Neural progenitor cell (in vitro differentiated cells): Measurements from ENCODE around the gene SSUH2. TPM values are rescaled to one million over a fixed set of nuclear protein-coding genes. Genes with fewer than 3 reads are reported as not detected.

Source experiments
- DNase-seq: peaks from one replicate; pipeline ENCODE4 v3.0.0-alpha.2; 2016; ENCODE audit warnings: low spot score
- H2AFZ ChIP-seq: fragments of 200-600 bp; sonication (generic); replicated peaks from 2 replicates; pipeline ENCODE4 v1.6.1; 2016; ENCODE audit warnings: antibody characterized with exemption
- H3F3A ChIP-seq: fragments of 200-600 bp; sonication (generic); 2 replicates; pipeline ENCODE4 v1.6.1; 2016; ENCODE audit warnings: antibody characterized with exemption, low read depth
- H3K27ac ChIP-seq: fragments of 200-600 bp; sonication (generic); 2 replicates; pipeline ENCODE4 v1.5.1; 2016; ENCODE audit warnings: mild to moderate bottlenecking
- H3K27me3 ChIP-seq: fragments of 200-600 bp; sonication (generic); 2 replicates; pipeline ENCODE4 v1.6.1; 2016; ENCODE audit warnings: mild to moderate bottlenecking, moderate library complexity
- H3K36me3 ChIP-seq: fragments of 200-600 bp; sonication (generic); 2 replicates; pipeline ENCODE4 v1.5.1; 2016
- H3K4me1 ChIP-seq: fragments of 200-600 bp; sonication (generic); 2 replicates; pipeline ENCODE4 v1.6.1; 2016; ENCODE audit warnings: mixed run types
- H3K4me2 ChIP-seq: fragments of 200-600 bp; sonication (generic); 2 replicates; pipeline ENCODE4 v1.6.1; 2016
- H3K4me3 ChIP-seq: fragments of 200-600 bp; sonication (generic); 2 replicates; pipeline ENCODE4 v1.5.1; 2016
- H3K79me2 ChIP-seq: fragments of 200-600 bp; sonication (generic); 2 replicates; pipeline ENCODE4 v1.6.1; 2016; ENCODE audit warnings: low read depth
- H3K9ac ChIP-seq: fragments of 200-600 bp; sonication (generic); 2 replicates; pipeline ENCODE4 v1.6.1; 2016
- H3K9me3 ChIP-seq: fragments of 200-600 bp; sonication (generic); 2 replicates; pipeline ENCODE4 v1.5.1; 2016; ENCODE audit warnings: low read depth
- H4K20me1 ChIP-seq: fragments of 200-600 bp; sonication (generic); 2 replicates; pipeline ENCODE4 v1.6.1; 2016; ENCODE audit warnings: low read depth
- H3K27ac Mint-ChIP-seq: 3 replicates; pipeline ENCODE4 v1.8.0; 2021; ENCODE audit warnings: mixed read lengths
- H3K27me3 Mint-ChIP-seq: 2 replicates; pipeline ENCODE4 v1.8.0; 2022; ENCODE audit warnings: low read depth, mild to moderate bottlenecking, inconsistent platforms, moderate library complexity, mixed read lengths; ENCODE audit not compliant: insufficient read depth
- H3K36me3 Mint-ChIP-seq: 3 replicates; pipeline ENCODE4 v1.8.0; 2021; ENCODE audit warnings: mixed read lengths
- H3K4me1 Mint-ChIP-seq: 3 replicates; pipeline ENCODE4 v1.8.0; 2021; ENCODE audit warnings: mixed read lengths
- H3K4me3 Mint-ChIP-seq: 3 replicates; pipeline ENCODE4 v1.8.0; 2021; ENCODE audit warnings: mild to moderate bottlenecking, moderate library complexity, mixed read lengths
- H3K9me3 Mint-ChIP-seq: 3 replicates; pipeline ENCODE4 v1.8.0; 2020; ENCODE audit warnings: mixed read lengths
- EZH2 ChIP-seq: fragments of 200-600 bp; sonication (generic); IDR thresholded peaks from 2 replicates; pipeline ENCODE4 v1.6.1; 2017; ENCODE audit warnings: antibody characterized with exemption, mild to moderate bottlenecking, moderate library complexity
- EZH2phosphoT487 ChIP-seq: fragments of 200-600 bp; sonication (generic); IDR thresholded peaks from 2 replicates; pipeline ENCODE4 v1.6.1; 2017; ENCODE audit warnings: antibody characterized with exemption
- total RNA-seq: library from RNA; depleted of rRNA; stranded (reverse); fragments of >200 nt; gene quantifications from 2 replicates; pipeline ENCODE4 v1.2.3, GENCODE V29; 2015; ENCODE audit warnings: low replicate concordance
- TF ChIP-seq, protein P1 (sequence below): fragments of 200-600 bp; sonication (generic); IDR thresholded peaks from 2 replicates; pipeline ENCODE4 v1.5.1; 2017; ENCODE audit warnings: antibody characterized with exemption, mild to moderate bottlenecking

Gene SSUH2
- total RNA-seq, 1 donor from 2014 or later = 0.37 TPM

DNA sequence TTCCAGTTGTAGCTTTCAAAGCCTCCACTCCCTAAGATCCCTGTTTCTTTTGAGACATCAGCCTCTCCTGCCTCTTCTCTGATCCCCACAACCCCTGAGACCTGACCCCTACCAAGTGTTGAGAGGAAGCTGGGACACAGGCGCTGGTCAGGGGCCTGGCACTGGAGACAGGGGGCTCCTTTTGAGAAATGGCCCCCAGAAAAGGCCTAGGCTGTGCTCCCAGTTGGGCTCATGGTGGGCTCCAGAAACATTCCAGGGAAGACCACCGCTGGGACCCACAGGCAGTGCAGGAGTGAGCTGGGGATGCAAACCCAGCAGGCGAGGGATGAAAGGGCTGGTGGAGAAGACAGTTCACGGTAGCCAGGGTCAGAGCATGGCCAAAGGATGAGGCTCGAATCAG is 16.6 kb downstream of the SSUH2 start:
- no peak overlapping the region for H3K4me2 ChIP-seq
- no peaks in the 10 kb centered on the region for H3K27me3 ChIP-seq
- no peaks in the 10 kb centered on the region for H3K36me3 ChIP-seq
- no peak overlapping the region for H3K27ac ChIP-seq
- TF ChIP-seq, protein P1, sequence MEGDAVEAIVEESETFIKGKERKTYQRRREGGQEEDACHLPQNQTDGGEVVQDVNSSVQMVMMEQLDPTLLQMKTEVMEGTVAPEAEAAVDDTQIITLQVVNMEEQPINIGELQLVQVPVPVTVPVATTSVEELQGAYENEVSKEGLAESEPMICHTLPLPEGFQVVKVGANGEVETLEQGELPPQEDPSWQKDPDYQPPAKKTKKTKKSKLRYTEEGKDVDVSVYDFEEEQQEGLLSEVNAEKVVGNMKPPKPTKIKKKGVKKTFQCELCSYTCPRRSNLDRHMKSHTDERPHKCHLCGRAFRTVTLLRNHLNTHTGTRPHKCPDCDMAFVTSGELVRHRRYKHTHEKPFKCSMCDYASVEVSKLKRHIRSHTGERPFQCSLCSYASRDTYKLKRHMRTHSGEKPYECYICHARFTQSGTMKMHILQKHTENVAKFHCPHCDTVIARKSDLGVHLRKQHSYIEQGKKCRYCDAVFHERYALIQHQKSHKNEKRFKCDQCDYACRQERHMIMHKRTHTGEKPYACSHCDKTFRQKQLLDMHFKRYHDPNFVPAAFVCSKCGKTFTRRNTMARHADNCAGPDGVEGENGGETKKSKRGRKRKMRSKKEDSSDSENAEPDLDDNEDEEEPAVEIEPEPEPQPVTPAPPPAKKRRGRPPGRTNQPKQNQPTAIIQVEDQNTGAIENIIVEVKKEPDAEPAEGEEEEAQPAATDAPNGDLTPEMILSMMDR = no peak
- TF ChIP-seq EZH2phosphoT487 (no peak), EZH2 (no peak)
- peaks cover 17% of the 10 kb centered on the region for H3K4me1 ChIP-seq
- no peak overlapping the region for H2AFZ ChIP-seq
- no peak overlapping the region for H3K4me3 ChIP-seq
- no peak overlapping the region for H3K4me3 Mint-ChIP-seq
- H3K9me3 Mint-ChIP-seq = no peaks in the 10 kb centered on the region
- H3K27ac Mint-ChIP-seq = no peak overlapping the region
- peaks cover 7% of the 10 kb centered on the region for H3K27me3 Mint-ChIP-seq
- H3K79me2 ChIP-seq = no peaks in the 10 kb centered on the region
- no peak for DNase-seq
- no peak overlapping the region for H3K9ac ChIP-seq
- peaks cover 25% of the 10 kb centered on the region for H3K4me1 Mint-ChIP-seq
- peaks cover 2% of the 10 kb centered on the region for H3K36me3 Mint-ChIP-seq
- no peaks in the 10 kb centered on the region for H4K20me1 ChIP-seq
- H3K9me3 ChIP-seq = no peaks in the 10 kb centered on the region
- H3F3A ChIP-seq = no peaks in the 10 kb centered on the region

DNA sequence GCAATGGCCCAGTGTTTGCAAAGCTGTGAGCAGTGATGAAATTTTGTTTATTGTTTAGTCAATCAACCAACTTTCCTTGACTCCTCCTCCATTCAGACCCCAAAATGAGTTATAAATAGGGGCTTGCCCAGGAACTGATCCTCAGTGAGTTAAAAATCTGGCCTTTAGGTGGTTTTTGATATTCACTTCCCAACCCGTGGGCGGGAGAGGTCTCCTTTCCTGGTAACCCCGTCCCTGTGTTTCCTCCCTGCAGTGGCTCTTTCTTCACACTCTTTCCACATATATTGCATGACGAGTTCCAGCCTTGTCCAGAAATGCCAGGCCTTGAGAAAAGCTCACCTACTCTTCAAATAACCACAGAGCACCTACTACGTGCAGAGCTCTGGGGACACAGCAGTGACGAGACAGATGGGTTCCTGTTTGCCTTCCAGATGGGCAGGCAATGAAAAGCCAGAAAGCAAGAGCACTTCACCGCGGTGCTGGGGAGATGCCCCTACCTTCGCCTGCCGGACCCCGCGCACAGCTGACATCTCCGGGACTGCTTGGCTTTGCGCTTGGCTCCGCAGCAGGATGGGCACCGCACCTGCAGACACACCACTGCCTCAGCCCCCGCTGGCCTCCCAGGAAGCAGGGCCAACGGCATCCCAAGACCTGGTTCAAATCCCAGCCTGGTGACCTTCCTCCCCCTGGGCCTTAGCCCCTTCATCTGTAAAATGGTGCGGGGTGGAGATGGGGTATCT is 17.2 kb downstream of the SSUH2 start:
- no peak for TF ChIP-seq EZH2
- H4K20me1 ChIP-seq = no peaks in the 10 kb centered on the region
- Mint-ChIP-seq H3K4me1 (peaks cover 29% of the 10 kb centered on the region), H3K4me3 (no peak overlapping the region), H3K36me3 (peaks cover 2% of the 10 kb centered on the region), H3K27me3 (peaks cover 10% of the 10 kb centered on the region), H3K9me3 (no peaks in the 10 kb centered on the region), H3K27ac (peak overlapping the region; percentile 67)
- H3K4me2 ChIP-seq = no peak overlapping the region
- H3K4me1 ChIP-seq = peaks cover 17% of the 10 kb centered on the region
- H3K27ac ChIP-seq = no peak overlapping the region
- no peak for DNase-seq
- H2AFZ ChIP-seq = no peak overlapping the region
- no peak overlapping the region for H3K9ac ChIP-seq
- no peak overlapping the region for H3K4me3 ChIP-seq
- H3K27me3 ChIP-seq = no peaks in the 10 kb centered on the region
- no peaks in the 10 kb centered on the region for H3F3A ChIP-seq
- H3K9me3 ChIP-seq = no peaks in the 10 kb centered on the region
- H3K79me2 ChIP-seq = no peaks in the 10 kb centered on the region
- H3K36me3 ChIP-seq = no peaks in the 10 kb centered on the region

DNA sequence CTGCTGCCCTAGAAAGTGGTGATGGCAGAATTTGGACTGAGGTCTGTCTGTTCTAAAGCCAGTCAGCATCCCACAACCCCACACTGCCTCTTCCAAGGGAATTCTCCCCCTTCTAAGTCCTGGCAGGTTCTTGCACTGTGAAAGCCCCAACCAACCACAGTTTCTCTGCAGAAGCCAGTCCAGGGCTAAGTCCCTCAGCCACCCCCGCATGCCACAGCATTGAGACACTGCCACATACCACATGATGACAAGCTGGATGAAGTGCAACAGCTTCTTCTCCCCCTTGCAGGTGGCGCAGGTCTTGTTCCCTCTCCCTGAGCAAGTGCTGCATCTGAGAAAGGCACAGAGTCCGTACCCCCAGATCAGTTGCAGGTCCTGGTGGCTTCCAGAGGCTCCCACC is 18.6 kb downstream of the SSUH2 start:
- no peaks in the 10 kb centered on the region for H3K27me3 ChIP-seq
- Mint-ChIP-seq H3K27me3 (peaks cover 7% of the 10 kb centered on the region), H3K27ac (peak overlapping the region; percentile 37), H3K4me3 (no peak overlapping the region), H3K9me3 (no peaks in the 10 kb centered on the region), H3K4me1 (peaks cover 16% of the 10 kb centered on the region), H3K36me3 (peaks cover 2% of the 10 kb centered on the region)
- TF ChIP-seq, protein P1 = no peak
- TF ChIP-seq EZH2 (no peak), EZH2phosphoT487 (no peak)
- no peaks in the 10 kb centered on the region for H3K9me3 ChIP-seq
- DNase-seq = no peak
- H3K4me1 ChIP-seq = peaks cover 12% of the 10 kb centered on the region
- H3K4me3 ChIP-seq = no peak overlapping the region
- H3K36me3 ChIP-seq = no peaks in the 10 kb centered on the region
- no peak overlapping the region for H3K9ac ChIP-seq
- no peak overlapping the region for H3K4me2 ChIP-seq
- peak overlapping the region; percentile 64 for H2AFZ ChIP-seq
- H3K27ac ChIP-seq = no peak overlapping the region
- H3K79me2 ChIP-seq = no peaks in the 10 kb centered on the region
- H3F3A ChIP-seq = no peaks in the 10 kb centered on the region
- no peaks in the 10 kb centered on the region for H4K20me1 ChIP-seq

DNA sequence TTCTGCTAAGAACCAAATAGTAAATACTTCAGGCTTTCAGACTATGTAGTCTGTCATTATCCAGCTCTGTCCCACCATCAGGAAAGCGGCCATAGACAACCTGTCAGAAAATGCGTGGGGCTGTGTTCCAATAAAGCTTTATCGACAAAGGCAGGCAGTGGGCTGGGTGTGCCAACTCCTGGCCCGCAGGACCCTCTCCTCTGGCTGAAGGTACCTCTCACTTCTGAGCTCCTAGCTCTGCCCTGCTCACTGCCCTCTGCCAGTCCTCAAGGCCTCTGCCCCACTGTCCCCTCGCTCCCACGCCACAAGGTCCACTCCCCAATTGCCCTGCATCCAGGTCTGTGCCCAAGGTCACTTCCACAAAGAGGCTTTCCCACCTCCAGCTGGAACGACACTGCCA is 20.0 kb downstream of the SSUH2 start:
- Histone ChIP-seq H3K27me3 (no peaks in the 10 kb centered on the region), H3K4me1 (peaks cover 12% of the 10 kb centered on the region), H3K9me3 (no peaks in the 10 kb centered on the region), H3F3A (no peaks in the 10 kb centered on the region), H3K79me2 (no peaks in the 10 kb centered on the region), H3K27ac (no peak overlapping the region), H3K4me2 (no peak overlapping the region), H2AFZ (no peak overlapping the region), H3K36me3 (no peaks in the 10 kb centered on the region), H4K20me1 (no peaks in the 10 kb centered on the region), H3K4me3 (no peak overlapping the region), H3K9ac (no peak overlapping the region)
- Mint-ChIP-seq H3K27ac (no peak overlapping the region), H3K4me1 (peaks cover 16% of the 10 kb centered on the region), H3K27me3 (peaks cover 7% of the 10 kb centered on the region), H3K9me3 (peaks cover 3% of the 10 kb centered on the region), H3K4me3 (no peak overlapping the region), H3K36me3 (peaks cover 2% of the 10 kb centered on the region)
- no peak for DNase-seq
- TF ChIP-seq EZH2 (no peak), EZH2phosphoT487 (no peak)
- TF ChIP-seq, protein P1 = no peak
